GM18505 (cell line): Measurements from ENCODE around the gene COBL.
"Not testable (repeated sequence)": the region's sequence is repeated elsewhere in the genome, so short reads cannot be mapped to it uniquely, and the experiment has no call there.

Source experiments
- ATAC-seq: cut with Tn5 transposase; IDR thresholded peaks from one replicate; pipeline ENCODE4 v1.9.1; 2021; ENCODE audit not compliant: unreplicated experiment
- POLR2A ChIP-seq: IDR thresholded peaks from 4 replicates; pipeline ENCODE4 v1.6.1; 2011; ENCODE audit warnings: borderline replicate concordance; ENCODE audit not compliant: insufficient read depth, insufficient read length; ENCODE audit errors: extremely low read depth

The COBL gene

DNA sequence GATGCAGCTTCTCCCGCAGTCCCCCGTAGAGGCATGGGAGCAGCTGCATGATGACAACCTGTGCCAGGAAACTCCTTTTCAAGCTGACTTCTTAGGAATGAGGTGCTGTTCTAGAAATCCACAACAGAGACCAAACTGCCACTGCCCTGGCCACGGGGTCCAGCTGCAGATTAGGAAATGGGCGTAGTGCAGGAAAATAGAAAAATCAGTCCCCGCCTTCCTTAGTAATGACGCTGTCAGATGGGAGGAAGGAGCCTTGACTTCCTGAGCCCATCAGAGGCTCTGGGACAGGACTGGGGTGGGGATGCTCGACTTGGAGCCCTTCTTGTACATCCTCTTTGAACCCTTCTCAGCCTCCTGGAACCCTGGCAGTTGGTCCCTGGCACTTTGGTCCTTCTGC, 306.1 kb downstream of the COBL start:
- ATAC-seq = no peak
- TF ChIP-seq POLR2A = no peak

DNA sequence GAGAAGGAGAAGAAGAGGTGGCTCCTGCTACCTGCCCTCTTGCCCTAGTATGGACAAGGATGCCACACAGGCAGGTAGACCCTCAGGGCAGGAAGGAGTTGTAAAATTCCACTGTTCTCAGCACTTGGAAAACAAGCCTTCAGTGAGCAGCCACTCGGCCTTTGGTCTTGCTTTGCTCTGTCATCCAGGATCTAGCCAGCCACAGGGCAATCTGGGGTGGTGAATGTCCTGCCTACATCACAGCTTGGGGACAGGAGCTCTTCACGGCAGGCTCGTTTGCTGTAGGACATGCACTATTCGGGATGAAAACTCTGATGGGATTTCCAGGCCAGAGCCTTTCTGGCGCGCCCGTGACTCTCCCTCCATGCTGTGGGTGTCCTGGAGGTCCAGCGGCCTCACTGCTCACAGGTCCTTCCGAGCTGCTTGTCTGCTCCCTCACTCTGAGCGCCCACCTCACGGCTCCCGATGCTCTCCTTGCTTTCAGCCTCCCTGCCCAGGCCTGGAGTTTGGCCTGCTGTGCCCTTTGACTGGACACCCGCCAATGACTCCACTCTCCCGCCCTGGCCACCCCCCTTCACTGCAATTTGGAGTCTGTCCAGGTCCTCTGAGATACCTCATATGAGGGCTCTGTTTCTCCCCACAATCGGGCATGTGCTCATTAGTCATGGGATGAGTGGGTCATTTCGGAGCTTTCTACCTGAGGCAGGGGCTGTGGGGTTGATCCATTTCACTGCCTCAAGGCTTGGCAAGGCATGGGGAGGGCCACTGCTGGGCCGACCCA, 306.7 kb downstream of the COBL start:
- no peak for TF ChIP-seq POLR2A
- ATAC-seq = no peak

DNA sequence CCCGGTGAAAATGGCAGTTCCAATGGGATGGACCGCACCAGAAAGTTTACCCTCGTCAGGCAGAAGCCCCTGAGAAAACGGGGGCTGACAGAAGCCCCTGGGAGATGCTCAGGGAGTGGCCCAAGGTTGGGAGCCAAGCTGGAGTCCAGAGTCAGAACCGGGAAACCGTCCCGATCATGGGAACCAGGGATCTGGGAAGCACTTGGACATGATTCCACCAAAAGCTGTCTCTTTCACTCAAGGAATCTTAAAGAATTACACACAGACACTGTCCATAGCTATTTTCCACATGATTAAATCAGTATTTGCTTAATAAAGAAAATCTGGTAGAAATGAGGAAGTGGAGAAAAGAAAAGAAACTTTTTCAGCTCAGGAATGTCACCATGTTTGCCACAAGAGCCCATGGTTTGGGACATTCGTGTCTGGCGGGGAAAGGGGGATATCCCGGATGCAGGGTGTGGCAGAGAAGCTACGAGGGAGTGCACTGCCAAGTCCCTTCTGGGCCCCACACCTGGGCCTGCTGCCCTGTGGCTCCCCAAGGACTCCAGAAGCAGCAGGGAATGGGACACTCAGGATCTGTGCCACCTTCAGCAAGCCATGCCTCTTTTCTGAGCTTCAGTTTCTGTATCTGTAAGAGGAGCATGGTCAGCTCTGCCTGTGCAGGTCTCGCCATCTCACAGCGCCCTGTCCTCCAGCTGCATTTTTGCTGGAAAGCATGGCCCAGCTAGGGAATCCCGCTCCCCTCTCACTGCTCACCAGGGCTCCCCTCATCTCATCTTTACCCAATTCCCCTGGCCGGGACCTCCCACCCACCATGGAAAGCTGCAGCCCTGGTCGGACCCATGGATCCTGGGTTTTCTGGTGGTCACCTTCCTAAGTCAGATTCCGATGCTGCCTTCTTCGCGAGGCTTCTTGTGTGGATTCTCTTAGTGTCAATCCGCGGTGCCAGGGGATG, 308.8 kb downstream of the COBL start:
- ATAC-seq = no peak
- no peak for TF ChIP-seq POLR2A

DNA sequence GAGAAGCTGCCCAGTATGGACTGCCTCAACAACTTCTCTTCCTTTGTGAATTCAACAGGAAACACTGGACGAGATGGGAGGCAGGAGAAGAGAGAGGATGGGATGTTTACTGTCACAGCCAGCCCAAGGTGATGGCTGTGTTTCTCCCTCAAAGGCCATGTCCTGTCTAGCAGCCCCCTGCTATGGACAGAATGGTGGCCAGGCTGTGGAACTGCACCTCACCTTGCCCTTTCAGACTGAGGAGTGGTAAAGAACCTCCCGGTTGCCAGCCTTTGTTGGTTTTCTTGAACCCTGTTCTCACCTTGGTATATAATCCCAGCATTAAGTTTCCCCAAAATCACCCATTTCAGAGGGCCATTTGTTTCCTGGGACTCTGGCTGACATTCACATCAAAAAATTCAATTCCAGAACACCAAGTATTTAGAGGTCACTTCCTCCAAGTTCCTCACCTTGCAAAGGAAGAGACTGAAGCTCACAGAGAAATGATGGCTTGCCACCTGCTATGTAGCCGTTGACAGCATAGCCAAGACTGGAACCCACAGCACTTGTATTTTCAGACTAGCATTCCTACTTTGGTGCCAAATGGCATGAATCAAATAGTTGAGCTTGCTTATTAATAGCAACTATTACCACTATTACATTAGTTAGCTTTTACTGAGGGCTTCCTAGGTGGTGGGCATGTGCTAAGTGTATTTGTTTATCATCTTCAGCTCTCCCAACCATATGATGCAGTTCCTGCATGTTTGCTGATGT, 309.9 kb downstream of the COBL start:
- no peak for TF ChIP-seq POLR2A
- ATAC-seq = no peak

DNA sequence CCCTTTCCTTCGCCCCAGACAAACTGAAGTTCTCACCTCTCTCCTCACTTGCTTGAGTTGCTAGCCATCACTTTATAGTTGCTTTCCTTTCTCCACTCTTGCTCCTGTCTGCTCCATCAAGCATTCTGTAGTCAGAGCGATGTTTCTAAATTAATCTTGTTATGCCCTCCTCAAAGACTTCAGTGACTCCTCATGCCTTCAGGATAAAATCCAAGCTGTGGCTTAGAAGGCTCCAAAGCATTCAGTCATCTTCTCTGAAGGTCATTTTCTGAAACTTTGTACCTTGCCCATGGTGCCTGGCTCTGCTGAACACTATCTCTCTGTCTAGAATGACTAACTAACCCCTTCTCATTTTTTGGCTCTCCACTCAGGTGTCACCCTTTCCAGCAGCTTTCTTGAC, 311.5 kb downstream of the COBL start:
- TF ChIP-seq POLR2A = no peak
- ATAC-seq = no peak

DNA sequence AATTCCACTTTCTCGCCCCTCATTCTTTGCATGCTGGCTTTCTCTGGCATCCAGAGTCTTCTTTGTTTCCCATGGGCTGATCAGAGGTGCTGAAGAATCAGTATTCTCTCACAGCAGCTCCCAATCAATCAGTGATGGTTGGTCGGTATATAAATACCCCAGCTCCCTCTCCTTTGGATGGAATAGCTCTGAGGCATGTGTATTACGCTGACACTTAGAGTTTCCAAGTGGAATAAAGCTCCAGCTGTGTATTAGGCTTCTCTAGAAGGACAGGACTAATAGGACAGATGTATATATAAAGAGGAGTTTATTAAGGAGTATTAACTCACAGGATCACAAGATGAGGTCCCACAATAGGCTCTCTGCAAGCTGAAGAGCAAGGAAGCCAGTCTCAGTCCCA, 315.7 kb downstream of the COBL start:
- no peak for ATAC-seq
- no peak for TF ChIP-seq POLR2A

DNA sequence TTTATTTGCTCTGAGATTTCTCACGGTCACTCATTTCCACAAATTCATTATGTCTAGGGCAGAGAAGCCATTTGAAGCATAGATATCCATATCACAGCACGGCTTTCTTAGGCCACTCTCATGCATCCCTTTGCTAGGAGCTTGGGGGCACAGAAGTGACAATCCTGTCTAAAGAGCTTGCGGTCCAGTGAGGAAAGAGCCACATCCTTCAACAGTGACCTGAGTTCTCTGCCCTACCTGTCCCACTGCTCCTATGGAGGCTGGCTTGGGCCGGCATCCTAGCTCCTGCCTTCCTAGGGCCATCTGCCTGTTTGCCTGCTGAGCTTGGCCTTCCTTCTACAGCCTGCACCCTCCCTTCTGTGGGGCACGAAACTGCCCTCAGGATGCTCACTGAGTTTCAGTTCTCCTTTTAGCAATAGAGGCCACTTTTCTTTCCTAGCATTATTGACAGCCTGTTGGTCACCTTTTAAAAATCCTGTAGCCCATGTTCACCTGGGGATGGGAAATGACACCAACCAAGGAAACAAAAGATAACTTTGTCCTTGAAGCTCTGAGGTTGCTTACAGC, 321.8 kb downstream of the COBL start:
- no peak for ATAC-seq

DNA sequence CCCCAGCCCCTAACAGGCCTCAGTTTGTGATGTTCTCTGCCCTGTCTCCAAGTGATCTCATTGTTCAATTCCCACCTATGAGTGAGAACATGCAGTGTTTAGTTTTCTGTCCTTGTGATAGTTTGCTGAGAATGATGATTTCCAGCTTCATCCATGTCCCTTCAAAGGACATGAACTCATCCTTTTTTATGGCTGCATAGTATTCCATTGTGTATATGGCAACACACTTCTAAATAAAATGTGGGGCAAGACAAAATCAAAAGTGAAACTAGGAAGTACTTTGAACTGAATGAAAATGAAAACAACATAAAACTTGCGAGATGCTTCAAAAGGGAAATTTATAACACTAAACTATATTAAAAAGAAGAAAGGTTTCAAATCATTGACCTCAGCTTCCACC, 326.4 kb downstream of the COBL start:
- not testable (repeated sequence) for ATAC-seq

More for the DNA sequence above, 321.8 kb downstream of the COBL start:
- no peak for TF ChIP-seq POLR2A

DNA sequence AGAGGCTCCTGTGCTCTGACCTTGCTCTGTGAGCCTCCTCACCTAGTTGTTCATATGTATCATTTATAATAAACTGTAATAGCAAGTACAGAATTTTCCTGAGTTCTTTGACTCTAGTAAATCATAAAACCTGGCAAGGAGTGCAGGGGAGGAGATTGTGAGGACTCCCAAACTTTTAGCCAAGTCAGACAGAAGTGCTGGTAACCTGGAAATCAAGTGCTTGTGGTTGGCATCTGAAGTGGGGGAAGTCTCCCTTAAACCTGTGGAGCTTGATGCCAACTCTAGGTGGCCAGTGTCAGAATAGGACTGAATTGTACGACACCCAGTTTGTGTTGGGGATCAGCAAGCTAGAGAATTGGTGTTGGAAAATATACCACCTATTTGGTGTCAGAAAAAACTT, 327.6 kb downstream of the COBL start:
- TF ChIP-seq POLR2A = no peak
- no peak for ATAC-seq

DNA sequence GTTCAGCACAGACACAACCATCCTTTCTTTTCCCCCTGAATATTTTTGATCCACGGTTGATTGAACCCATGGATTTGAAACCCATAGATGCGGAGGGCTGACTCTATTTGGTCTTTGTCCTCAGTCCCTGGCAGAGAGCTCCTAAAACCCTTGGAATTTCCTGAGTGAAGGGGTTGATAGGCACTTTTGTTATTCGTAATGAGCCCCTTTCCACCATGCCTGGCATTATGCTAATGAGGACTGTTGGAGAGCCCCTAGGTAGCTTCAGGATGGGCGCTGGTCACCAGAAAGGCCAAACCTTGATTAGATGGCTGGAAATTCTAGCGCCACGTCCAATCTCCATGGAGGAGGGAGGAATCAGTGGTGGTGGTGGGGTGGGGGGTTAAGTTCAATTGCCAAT, 328.1 kb downstream of the COBL start:
- TF ChIP-seq POLR2A = no peak
- ATAC-seq = no peak

DNA sequence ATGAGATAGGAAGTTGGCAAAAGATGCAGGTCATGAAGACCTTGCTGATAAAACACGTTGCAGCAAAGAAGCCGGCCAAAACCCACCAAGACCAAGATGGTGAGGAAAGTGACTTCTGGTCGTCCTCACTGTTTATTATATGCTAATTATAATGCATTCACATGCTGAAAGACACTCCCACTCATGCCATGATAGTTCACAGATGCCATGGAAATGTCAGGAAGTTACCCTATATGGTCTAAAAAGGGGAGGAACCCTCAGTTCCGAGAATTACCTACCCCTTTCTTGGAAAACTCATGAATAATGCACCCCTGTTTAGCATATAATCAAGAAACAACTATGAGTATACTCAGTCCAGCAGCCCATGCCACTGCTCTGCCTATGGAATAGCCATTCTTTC, 331.5 kb downstream of the COBL start:
- no peak for TF ChIP-seq POLR2A
- no peak for ATAC-seq

DNA sequence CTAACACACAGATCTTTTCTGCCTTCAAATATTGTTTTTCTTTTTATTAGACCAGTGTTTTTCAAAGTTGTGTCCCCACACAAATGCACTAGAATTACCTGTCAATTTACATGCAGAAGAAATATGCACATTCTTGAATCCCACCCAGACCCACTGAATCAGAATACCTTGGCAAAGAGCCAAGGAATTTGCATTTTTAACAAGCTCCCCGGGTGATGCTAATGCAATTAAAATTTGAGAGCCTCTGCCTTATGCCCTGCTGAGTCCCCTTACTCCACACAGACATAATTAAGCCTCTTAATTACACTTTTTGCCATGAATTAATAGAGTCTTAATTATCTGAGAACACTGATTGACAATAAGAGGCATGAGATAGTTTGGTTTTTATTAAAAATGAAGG, 332.8 kb downstream of the COBL start:
- ATAC-seq = no peak

DNA sequence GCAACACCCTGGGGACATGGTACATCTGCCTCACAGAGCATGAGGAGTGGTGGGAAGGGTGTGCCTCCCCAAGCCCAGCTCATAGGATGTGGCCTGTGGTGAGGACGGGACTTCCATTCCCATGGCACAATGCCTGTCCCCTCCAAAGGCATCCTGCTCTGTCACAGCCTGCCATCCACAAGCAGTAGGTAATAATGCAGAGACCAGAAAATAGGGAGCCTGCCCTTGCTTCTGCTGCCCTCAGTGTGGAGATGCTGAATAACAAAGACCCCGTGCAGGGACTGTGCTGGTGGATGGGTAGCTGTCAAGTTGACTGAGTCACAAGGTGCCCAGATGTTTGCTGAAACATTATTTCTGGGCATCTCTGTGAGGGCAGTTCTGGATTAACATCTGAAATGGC, 334.0 kb downstream of the COBL start:
- no peak for ATAC-seq
- no peak for TF ChIP-seq POLR2A

More for the DNA sequence above, 332.8 kb downstream of the COBL start:
- TF ChIP-seq POLR2A = no peak
